Mammary epithelial cell (primary cell): Measurements from ENCODE around the gene ARNT2.

Source experiments
- CTCF ChIP-seq, 2 donors: IDR thresholded peaks in 1 of 2; conservative IDR thresholded peaks in 1 of 2; 2 replicates each; pipeline ENCODE4 v1.5.1; 2011 to 2012; ENCODE audit warnings: inconsistent platforms in 2 of 2, low read length in 2 of 2, mild to moderate bottlenecking in 2 of 2, control low read depth in 1 of 2, low read depth in 1 of 2; ENCODE audit not compliant: insufficient read depth in 1 of 2; ENCODE audit errors: extremely low read depth in 1 of 2
- EZH2 ChIP-seq: IDR thresholded peaks from 2 replicates; pipeline ENCODE4 v1.6.1; 2012; ENCODE audit warnings: low read length, inconsistent platforms, borderline replicate concordance

- TF ChIP-seq EZH2 (no peak), CTCF (conservative IDR thresholded peaks at IDR 0.05 in 1 of 2, IDR thresholded peaks at IDR 0.05 in 1 of 2; ENCODE audit: extremely low read depth in 1 of 2, insufficient read depth in 1 of 2, low read depth in 1 of 2, low read length in 2 of 2) (no peak)
These were observed 88.7 kb downstream of the ARNT2 start for GRCh38 chr15:80492874-80493273.
